ENCODE results near the gene CDH13.

CDH13 gene

DNA sequence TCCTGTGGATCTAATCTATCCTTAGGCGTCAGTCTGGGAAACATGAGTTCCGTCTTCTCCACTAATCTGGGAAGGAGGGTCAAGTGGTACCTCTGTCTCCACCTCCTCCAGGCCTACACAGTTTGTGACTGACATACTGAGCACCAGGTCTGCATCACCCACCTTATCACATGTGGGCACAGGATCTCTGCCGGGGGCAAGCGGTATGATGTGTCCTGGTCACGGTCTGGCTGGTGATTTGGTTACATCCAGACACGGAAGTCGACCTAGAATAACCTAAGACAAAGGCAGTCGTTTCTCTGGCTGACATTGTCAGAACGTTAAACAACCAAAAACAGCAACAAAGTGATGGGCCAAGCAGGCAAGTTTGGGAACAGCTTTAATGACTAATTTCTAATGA is 1098.5 kb downstream of the CDH13 start (continued):
- TF ChIP-seq, protein P1, sequence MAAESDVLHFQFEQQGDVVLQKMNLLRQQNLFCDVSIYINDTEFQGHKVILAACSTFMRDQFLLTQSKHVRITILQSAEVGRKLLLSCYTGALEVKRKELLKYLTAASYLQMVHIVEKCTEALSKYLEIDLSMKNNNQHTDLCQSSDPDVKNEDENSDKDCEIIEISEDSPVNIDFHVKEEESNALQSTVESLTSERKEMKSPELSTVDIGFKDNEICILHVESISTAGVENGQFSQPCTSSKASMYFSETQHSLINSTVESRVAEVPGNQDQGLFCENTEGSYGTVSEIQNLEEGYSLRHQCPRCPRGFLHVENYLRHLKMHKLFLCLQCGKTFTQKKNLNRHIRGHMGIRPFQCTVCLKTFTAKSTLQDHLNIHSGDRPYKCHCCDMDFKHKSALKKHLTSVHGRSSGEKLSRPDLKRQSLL (tag by site-specific recombination; IDR thresholded peaks at IDR 0.05), result no peak
- TF ChIP-seq, protein P2, sequence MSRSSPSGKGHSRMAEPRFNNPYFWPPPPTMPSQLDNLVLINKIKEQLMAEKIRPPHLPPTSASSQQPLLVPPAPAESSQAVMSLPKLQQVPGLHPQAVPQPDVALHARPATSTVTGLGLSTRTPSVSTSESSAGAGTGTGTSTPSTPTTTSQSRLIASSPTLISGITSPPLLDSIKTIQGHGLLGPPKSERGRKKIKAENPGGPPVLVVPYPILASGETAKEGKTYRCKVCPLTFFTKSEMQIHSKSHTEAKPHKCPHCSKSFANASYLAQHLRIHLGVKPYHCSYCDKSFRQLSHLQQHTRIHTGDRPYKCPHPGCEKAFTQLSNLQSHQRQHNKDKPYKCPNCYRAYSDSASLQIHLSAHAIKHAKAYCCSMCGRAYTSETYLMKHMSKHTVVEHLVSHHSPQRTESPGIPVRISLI (tag by site-specific recombination; IDR thresholded peaks at IDR 0.05), result no peak
- TF ChIP-seq SETDB1 (IDR thresholded peaks at IDR 0.05; ENCODE audit: insufficient read length, low read length) (no peak), ZNF146 (tag by site-specific recombination; IDR thresholded peaks at IDR 0.05) (no peak)

DNA sequence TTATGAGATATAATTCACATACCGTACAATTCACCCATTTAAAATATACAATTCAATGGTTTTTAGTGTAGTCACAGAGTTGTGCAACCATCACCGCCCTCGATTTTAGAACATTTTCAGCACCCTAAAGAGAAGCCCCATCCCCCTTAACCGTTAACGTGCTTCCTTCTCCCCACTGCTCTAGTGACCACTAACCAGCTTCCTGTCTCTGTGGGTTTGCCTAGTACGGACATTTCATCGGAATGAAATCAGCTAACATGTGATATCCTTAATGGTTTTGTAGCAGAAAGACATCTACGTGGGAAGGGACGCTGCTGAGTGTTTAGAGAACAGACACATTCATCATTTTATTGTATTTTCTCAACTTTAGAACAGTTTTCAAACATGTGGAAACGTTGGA is 1100.2 kb downstream of the CDH13 start:
- TF ChIP-seq, protein P3, sequence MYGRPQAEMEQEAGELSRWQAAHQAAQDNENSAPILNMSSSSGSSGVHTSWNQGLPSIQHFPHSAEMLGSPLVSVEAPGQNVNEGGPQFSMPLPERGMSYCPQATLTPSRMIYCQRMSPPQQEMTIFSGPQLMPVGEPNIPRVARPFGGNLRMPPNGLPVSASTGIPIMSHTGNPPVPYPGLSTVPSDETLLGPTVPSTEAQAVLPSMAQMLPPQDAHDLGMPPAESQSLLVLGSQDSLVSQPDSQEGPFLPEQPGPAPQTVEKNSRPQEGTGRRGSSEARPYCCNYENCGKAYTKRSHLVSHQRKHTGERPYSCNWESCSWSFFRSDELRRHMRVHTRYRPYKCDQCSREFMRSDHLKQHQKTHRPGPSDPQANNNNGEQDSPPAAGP (tag by site-specific recombination; IDR thresholded peaks at IDR 0.05), result no peak
- TF ChIP-seq TRIM28 (IDR thresholded peaks at IDR 0.05; ENCODE audit: borderline replicate concordance, low read length) (no peak), ZNF138 (tag by site-specific recombination; IDR thresholded peaks at IDR 0.05; ENCODE audit: borderline replicate concordance) (no peak), GFI1B (tag by site-specific recombination; IDR thresholded peaks at IDR 0.05) (no peak), ZNF311 (tag by site-specific recombination; IDR thresholded peaks at IDR 0.05; ENCODE audit: borderline replicate concordance) (no peak), RBAK (tag by site-specific recombination; IDR thresholded peaks at IDR 0.05) (no peak), ZNF514 (tag by site-specific recombination; IDR thresholded peaks at IDR 0.05) (no peak), ZNF133 (tag by site-specific recombination; IDR thresholded peaks at IDR 0.05) (no peak), ZNF792 (tag by site-specific recombination; IDR thresholded peaks at IDR 0.05) (no peak), ZNF202 (tag by site-specific recombination; IDR thresholded peaks at IDR 0.05; ENCODE audit: borderline replicate concordance) (no peak), MZF1 (tag by site-specific recombination; IDR thresholded peaks at IDR 0.05; ENCODE audit: borderline replicate concordance) (no peak), ZNF223 (tag by site-specific recombination; IDR thresholded peaks at IDR 0.05) (no peak), ZNF324 (tag by site-specific recombination; IDR thresholded peaks at IDR 0.05) (no peak)
- TF ChIP-seq, protein P4, sequence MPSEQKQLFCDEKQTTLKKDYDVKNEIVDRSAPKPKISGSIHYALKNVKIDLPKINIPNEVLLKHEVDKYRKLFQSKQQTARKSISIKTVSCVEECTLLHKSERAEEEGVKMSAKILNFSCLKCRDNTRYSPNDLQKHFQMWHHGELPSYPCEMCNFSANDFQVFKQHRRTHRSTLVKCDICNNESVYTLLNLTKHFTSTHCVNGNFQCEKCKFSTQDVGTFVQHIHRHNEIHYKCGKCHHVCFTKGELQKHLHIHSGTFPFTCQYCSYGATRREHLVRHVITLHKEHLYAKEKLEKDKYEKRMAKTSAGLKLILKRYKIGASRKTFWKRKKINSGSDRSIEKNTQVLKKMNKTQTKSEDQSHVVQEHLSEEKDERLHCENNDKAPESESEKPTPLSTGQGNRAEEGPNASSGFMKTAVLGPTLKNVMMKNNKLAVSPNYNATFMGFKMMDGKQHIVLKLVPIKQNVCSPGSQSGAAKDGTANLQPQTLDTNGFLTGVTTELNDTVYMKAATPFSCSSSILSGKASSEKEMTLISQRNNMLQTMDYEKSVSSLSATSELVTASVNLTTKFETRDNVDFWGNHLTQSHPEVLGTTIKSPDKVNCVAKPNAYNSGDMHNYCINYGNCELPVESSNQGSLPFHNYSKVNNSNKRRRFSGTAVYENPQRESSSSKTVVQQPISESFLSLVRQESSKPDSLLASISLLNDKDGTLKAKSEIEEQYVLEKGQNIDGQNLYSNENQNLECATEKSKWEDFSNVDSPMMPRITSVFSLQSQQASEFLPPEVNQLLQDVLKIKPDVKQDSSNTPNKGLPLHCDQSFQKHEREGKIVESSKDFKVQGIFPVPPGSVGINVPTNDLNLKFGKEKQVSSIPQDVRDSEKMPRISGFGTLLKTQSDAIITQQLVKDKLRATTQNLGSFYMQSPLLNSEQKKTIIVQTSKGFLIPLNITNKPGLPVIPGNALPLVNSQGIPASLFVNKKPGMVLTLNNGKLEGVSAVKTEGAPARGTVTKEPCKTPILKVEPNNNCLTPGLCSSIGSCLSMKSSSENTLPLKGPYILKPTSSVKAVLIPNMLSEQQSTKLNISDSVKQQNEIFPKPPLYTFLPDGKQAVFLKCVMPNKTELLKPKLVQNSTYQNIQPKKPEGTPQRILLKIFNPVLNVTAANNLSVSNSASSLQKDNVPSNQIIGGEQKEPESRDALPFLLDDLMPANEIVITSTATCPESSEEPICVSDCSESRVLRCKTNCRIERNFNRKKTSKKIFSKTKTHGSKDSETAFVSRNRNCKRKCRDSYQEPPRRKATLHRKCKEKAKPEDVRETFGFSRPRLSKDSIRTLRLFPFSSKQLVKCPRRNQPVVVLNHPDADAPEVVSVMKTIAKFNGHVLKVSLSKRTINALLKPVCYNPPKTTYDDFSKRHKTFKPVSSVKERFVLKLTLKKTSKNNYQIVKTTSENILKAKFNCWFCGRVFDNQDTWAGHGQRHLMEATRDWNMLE (tag by site-specific recombination; conservative IDR thresholded peaks at IDR 0.05; ENCODE audit: low read depth), result no peak
- TF ChIP-seq, protein P5, sequence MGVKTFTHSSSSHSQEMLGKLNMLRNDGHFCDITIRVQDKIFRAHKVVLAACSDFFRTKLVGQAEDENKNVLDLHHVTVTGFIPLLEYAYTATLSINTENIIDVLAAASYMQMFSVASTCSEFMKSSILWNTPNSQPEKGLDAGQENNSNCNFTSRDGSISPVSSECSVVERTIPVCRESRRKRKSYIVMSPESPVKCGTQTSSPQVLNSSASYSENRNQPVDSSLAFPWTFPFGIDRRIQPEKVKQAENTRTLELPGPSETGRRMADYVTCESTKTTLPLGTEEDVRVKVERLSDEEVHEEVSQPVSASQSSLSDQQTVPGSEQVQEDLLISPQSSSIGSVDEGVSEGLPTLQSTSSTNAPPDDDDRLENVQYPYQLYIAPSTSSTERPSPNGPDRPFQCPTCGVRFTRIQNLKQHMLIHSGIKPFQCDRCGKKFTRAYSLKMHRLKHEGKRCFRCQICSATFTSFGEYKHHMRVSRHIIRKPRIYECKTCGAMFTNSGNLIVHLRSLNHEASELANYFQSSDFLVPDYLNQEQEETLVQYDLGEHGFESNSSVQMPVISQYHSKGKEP (tag by site-specific recombination; IDR thresholded peaks at IDR 0.05), result no peak
- Histone ChIP-seq H3K9me3 (ENCODE audit: control insufficient read depth, insufficient read depth, low read depth, low read length) (no peaks in the 10 kb centered on the region), H3K4me3 (ENCODE audit: low read depth, low read length) (no peak overlapping the region)

More for the DNA sequence above, 1100.2 kb downstream of the CDH13 start:
- H3K27ac ChIP-seq (ENCODE audit: extremely low read depth, low read depth, low read length), result no peak overlapping the region
- CTCF ChIA-PET, result no interaction called here
- POLR2A ChIA-PET, result no interaction called here
- H3K4me1 ChIP-seq (ENCODE audit: control insufficient read depth, insufficient read depth, low read length), result no peaks in the 10 kb centered on the region
- H3K36me3 ChIP-seq (ENCODE audit: control insufficient read depth in 2 of 2, insufficient read depth in 1 of 2, low read length in 2 of 2), result no peaks in the 10 kb centered on the region

Data from HEK293 (cell line).